AG09309 (cell line): ENCODE results near the gene COL5A2.

Source experiments
- DNase-seq: peaks from one replicate; pipeline ENCODE4 v3.0.0-alpha.2; 2010; ENCODE audit warnings: low read depth
- H3K4me3 ChIP-seq: 2 replicates; pipeline ENCODE4 v1.5.1; 2011; ENCODE audit warnings: mild to moderate bottlenecking, low read depth, low read length, moderate library complexity; ENCODE audit not compliant: control insufficient read depth
- CTCF ChIP-seq: IDR thresholded peaks from 2 replicates; pipeline ENCODE4 v1.5.1; 2011; ENCODE audit warnings: mild to moderate bottlenecking, low read depth, low read length, inconsistent platforms; ENCODE audit not compliant: insufficient read depth, control insufficient read depth; ENCODE audit errors: missing control alignments

COL5A2 gene

DNA sequence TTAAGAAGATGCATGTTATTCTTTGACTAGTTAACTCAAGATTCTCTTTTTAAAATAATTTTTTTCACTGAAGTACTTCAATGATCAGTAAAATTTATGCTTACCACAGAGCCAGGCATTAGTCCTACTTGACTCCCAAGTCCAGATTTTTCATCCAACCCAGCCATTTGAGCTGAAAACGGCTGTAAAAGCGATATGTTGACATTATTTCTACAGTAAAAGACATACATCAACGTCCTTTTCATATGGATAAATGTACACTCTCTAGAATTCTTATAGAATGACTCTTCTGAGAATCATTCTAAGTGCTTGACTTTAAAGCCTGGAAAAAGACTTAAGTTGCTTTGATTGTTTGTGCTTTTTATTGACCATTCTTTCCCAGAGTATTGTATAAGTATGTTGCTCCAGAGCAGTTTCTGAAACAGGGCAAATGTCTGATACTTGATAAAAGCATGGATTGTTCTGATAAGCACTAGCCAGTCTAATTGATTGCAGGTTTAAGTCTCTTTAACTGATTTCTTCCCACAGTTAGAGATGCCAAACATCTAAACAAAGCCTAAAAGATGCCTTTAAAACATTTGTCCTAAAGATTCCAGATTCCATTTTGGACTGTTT is 90.9 kb downstream of the COL5A2 start:
- no peak for TF ChIP-seq CTCF
- no peak overlapping the region for H3K4me3 ChIP-seq
- DNase-seq: no peak

- no peak overlapping the region for H3K4me3 ChIP-seq
- TF ChIP-seq CTCF: no peak
- DNase-seq: peak; percentile 50
These were observed 92.9 kb downstream of the COL5A2 start for GRCh38 chr2:189086710-189087109.

DNA sequence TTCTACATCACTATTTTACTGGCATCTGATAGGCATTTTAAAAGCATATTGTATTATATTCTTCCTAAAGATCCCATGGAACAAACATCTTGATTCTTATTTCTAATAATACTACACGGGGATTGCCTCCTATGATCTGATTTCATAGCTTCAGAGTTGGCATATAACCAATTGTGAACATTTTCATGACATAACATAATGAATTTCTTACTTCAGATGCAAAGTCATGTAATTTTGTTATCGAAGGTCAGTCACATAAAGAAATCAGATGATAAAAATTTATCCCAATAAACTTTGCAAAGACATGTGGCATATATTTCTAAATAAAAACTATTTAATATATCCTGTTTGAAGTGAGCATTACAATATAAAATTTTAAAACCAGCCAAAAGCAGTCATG is 93.3 kb downstream of the COL5A2 start:
- TF ChIP-seq CTCF: no peak
- H3K4me3 ChIP-seq: no peak overlapping the region
- DNase-seq: no peak

- no peak for TF ChIP-seq CTCF
- H3K4me3 ChIP-seq: no peak overlapping the region
- DNase-seq: no peak
These were observed 96.0 kb downstream of the COL5A2 start for GRCh38 chr2:189083606-189084005.

- no peak for DNase-seq
- no peak for TF ChIP-seq CTCF
These were observed 96.5 kb downstream of the COL5A2 start for GRCh38 chr2:189083106-189083505.

DNA sequence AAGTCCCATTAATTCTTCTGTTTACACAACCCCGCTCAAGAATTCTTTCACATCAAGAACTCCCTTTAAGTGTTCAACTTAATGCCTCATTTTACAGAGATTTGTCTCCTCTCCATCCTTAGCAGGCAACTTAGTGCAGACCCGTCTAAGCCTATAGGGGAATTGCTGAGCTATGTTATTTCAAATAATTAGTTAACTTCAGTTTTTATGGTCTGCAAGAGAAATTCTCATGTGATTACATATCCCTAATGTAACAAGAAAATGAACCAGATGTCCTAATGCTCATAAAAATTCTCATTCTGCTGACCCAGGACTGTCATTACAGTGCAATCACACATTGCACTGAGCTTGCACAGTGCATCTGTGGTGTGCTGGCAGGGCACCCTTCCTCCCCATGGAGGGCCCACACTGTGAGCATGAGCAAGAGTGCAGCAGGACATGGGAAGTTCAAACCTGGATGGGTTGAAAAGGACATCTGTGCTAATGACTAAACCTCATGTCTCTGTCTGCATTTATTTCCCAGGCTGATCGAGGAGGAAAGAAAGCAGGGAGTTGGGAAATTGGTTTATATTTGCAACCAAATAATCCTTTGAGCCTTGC is 97.1 kb downstream of the COL5A2 start:
- peak; percentile 67 for DNase-seq
- no peak overlapping the region for H3K4me3 ChIP-seq
- TF ChIP-seq CTCF: no peak

More at GRCh38 chr2:189083106-189083505, 96.5 kb downstream of the COL5A2 start:
- H3K4me3 ChIP-seq: no peak overlapping the region

GRCh38 chr2:189076572-189076971 is 103.0 kb downstream of the COL5A2 start:
- DNase-seq: no peak
- no peak overlapping the region for H3K4me3 ChIP-seq
- no peak for TF ChIP-seq CTCF
